HEK293 (cell line): Measurements from ENCODE around the gene CERKL.

Experiments
- CTCF ChIA-PET: fragments of 350-600 bp; formaldehyde crosslinking; extraction: SDS; loops from one replicate; lab custom pipeline; 2021; ENCODE audit warnings: antibody characterized with exemption; lab: Yijun Ruan, JAX
- POLR2A ChIA-PET: fragments of 300-600 bp; formaldehyde crosslinking; extraction: SDS; loops from one replicate; lab custom pipeline; 2020; ENCODE audit warnings: antibody characterized with exemption, inconsistent platforms; lab: Yijun Ruan, JAX
- H3K27ac ChIP-seq: fragments of 200-500 bp; sonication (Bioruptor generic); 2 replicates; pipeline ENCODE4 v1.5.1; 2014; ENCODE audit warnings: low read depth, low read length, control low read depth, inconsistent platforms; ENCODE audit errors: extremely low read depth
- H3K36me3 ChIP-seq, 2 experiments: fragments of 200-500 bp in 1 of 2; sonication (Bioruptor generic) in 1 of 2; 1 replicate in 1 of 2; 2 replicates in 1 of 2; pipeline ENCODE4 v1.5.1; 2014 to 2017; ENCODE audit warnings: inconsistent platforms in 2 of 2, low read length in 2 of 2; ENCODE audit not compliant: control insufficient read depth in 2 of 2, insufficient read depth in 1 of 2
- H3K4me1 ChIP-seq: fragments of 200-500 bp; sonication (Bioruptor generic); 2 replicates; pipeline ENCODE4 v1.5.1; 2014; ENCODE audit warnings: mild to moderate bottlenecking, low read length, inconsistent platforms; ENCODE audit not compliant: control insufficient read depth, insufficient read depth
- H3K4me3 ChIP-seq: 2 replicates; pipeline ENCODE4 v1.5.1; 2011; ENCODE audit warnings: low read depth, mild to moderate bottlenecking, control low read depth, low read length, moderate library complexity
- H3K9me3 ChIP-seq: fragments of 200-500 bp; sonication (Bioruptor generic); 2 replicates; pipeline ENCODE4 v1.5.1; 2014; ENCODE audit warnings: low read depth, low read length, inconsistent platforms; ENCODE audit not compliant: control insufficient read depth, insufficient read depth
- BCL11A ChIP-seq: fragments of 450-650 bp; formaldehyde crosslinking; IDR thresholded peaks from 2 replicates; pipeline ENCODE4 v1.5.1; 2016; ENCODE audit warnings: low read depth, missing biosample characterization, missing genetic modification characterization
- HOXA7 ChIP-seq: sonication (generic); formaldehyde crosslinking; IDR thresholded peaks from 2 replicates; pipeline ENCODE4 v1.8.1; 2022; ENCODE audit warnings: missing genetic modification reagents, borderline replicate concordance
- MYNN ChIP-seq: fragments of 450-650 bp; formaldehyde crosslinking; IDR thresholded peaks from 2 replicates; pipeline ENCODE4 v1.5.1; 2016; ENCODE audit warnings: missing biosample characterization, missing genetic modification characterization, borderline replicate concordance
- ZBTB44 ChIP-seq: fragments of 450-650 bp; IDR thresholded peaks from 2 replicates; pipeline ENCODE4 v1.5.1; 2018; ENCODE audit warnings: missing biosample characterization, mild to moderate bottlenecking, missing genetic modification characterization
- ZNF121 ChIP-seq: fragments of 450-650 bp; formaldehyde crosslinking; IDR thresholded peaks from 2 replicates; pipeline ENCODE4 v1.5.1; 2016; ENCODE audit warnings: missing biosample characterization, missing genetic modification characterization
- ZNF169 ChIP-seq: fragments of 450-650 bp; formaldehyde crosslinking; IDR thresholded peaks from 2 replicates; pipeline ENCODE4 v1.5.1; 2016; ENCODE audit warnings: missing biosample characterization, missing genetic modification characterization
- ZNF223 ChIP-seq: fragments of 450-650 bp; formaldehyde crosslinking; IDR thresholded peaks from 2 replicates; pipeline ENCODE4 v1.5.1; 2016; ENCODE audit warnings: missing biosample characterization, missing genetic modification characterization
- ZNF354C ChIP-seq: fragments of 450-650 bp; formaldehyde crosslinking; IDR thresholded peaks from 2 replicates; pipeline ENCODE4 v1.5.1; 2016; ENCODE audit warnings: missing biosample characterization, missing genetic modification characterization, low read depth, borderline replicate concordance
- ZNF449 ChIP-seq: fragments of 450-650 bp; formaldehyde crosslinking; IDR thresholded peaks from 2 replicates; pipeline ENCODE4 v1.5.1; 2017; ENCODE audit warnings: missing biosample characterization, mild to moderate bottlenecking, missing genetic modification characterization, moderate library complexity
- ZNF529 ChIP-seq: fragments of 450-650 bp; formaldehyde crosslinking; IDR thresholded peaks from 2 replicates; pipeline ENCODE4 v1.5.1; 2017; ENCODE audit warnings: missing genetic modification characterization, missing biosample characterization; ENCODE audit not compliant: insufficient replicate concordance
- ZNF561 ChIP-seq: fragments of 450-650 bp; IDR thresholded peaks from 2 replicates; pipeline ENCODE4 v1.5.1; 2018; ENCODE audit warnings: missing biosample characterization, missing genetic modification characterization, borderline replicate concordance
- ZNF629 ChIP-seq: fragments of 450-650 bp; formaldehyde crosslinking; IDR thresholded peaks from 2 replicates; pipeline ENCODE4 v1.5.1; 2017; ENCODE audit warnings: missing biosample characterization, missing genetic modification characterization
- ZNF639 ChIP-seq: fragments of 450-650 bp; formaldehyde crosslinking; IDR thresholded peaks from 2 replicates; pipeline ENCODE4 v1.5.1; 2016; ENCODE audit warnings: missing biosample characterization, missing genetic modification characterization
- ZNF768 ChIP-seq: fragments of 450-650 bp; formaldehyde crosslinking; IDR thresholded peaks from 2 replicates; pipeline ENCODE4 v1.5.1; 2018; ENCODE audit warnings: missing biosample characterization, mild to moderate bottlenecking, missing genetic modification characterization
- ZNF777 ChIP-seq: fragments of 450-650 bp; formaldehyde crosslinking; IDR thresholded peaks from 2 replicates; pipeline ENCODE4 v1.5.1; 2017; ENCODE audit warnings: missing biosample characterization, missing genetic modification characterization, borderline replicate concordance
- TF ChIP-seq, protein P1 (sequence below): fragments of 450-650 bp; formaldehyde crosslinking; IDR thresholded peaks from 2 replicates; pipeline ENCODE4 v1.5.1; 2017; ENCODE audit warnings: missing biosample characterization, missing genetic modification characterization

Gene CERKL

DNA sequence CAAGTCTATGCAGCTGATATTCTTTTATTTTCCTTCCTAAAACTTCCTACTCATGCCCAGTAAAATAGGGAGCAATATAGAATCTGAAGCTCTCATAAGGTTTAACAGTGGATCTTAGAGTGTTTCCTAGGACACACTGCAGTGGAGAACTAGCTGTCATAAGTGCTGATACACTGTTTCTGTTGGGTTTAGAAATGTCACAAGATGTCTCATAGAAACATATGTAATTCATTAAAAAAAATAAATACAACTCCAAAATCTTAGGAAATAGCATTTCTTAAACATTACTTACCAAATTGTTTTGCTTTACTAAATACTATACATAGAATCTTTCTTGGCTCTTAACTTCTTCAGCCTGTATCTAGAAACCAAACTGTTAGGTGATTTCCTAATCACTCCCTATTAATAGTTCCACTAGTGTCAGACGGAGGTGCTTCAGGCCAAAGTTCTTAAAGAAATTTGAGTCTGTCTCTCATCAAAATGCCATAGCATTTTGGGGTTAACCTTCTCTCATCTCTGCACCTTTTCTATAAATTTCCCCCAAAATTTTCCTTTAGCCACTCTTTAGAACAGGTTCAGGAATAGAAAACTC, 93.7 kb downstream of the CERKL start (continued):
- TF ChIP-seq ZBTB44 (tag by site-specific recombination): no peak
- TF ChIP-seq ZNF354C (tag by site-specific recombination): no peak

- CTCF ChIA-PET: interaction anchor here (1.1 kb wide), 1 partner anchor 15 kb away, joined by 3 read pairs; no protein-coding TSS in a partner anchor
- Histone ChIP-seq H3K9me3 (no peaks in the 10 kb centered on the region), H3K4me1 (0 out of 2 replicates have a peak, but pooled peaks cover 3% of the 10 kb centered on the region), H3K4me3 (no peak overlapping the region), H3K27ac (no peak overlapping the region), H3K36me3 (no peaks in the 10 kb centered on the region)
- TF ChIP-seq ZBTB44 (tag by site-specific recombination) (no peak), ZNF223 (tag by site-specific recombination) (no peak), MYNN (tag by site-specific recombination) (no peak), ZNF561 (no peak), ZNF768 (tag by site-specific recombination) (no peak), ZNF777 (tag by site-specific recombination) (no peak), ZNF449 (tag by site-specific recombination) (no peak), HOXA7 (CRISPR knock-in tag) (no peak), ZNF629 (no peak), ZNF639 (tag by site-specific recombination) (no peak), ZNF529 (tag by site-specific recombination) (no peak), BCL11A (tag by site-specific recombination) (no peak), ZNF169 (no peak), ZNF121 (tag by site-specific recombination) (no peak)
- TF ChIP-seq, protein P1, sequence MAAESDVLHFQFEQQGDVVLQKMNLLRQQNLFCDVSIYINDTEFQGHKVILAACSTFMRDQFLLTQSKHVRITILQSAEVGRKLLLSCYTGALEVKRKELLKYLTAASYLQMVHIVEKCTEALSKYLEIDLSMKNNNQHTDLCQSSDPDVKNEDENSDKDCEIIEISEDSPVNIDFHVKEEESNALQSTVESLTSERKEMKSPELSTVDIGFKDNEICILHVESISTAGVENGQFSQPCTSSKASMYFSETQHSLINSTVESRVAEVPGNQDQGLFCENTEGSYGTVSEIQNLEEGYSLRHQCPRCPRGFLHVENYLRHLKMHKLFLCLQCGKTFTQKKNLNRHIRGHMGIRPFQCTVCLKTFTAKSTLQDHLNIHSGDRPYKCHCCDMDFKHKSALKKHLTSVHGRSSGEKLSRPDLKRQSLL: no peak
- POLR2A ChIA-PET: no interaction called here
Measured at GRCh38 chr2:181558371-181558770, 98.5 kb downstream of the CERKL start.
